GM18868 (cell line): ENCODE results near the gene WNT7A.

ENCODE experiments used
- ATAC-seq: cut with Tn5 transposase; IDR thresholded peaks from one replicate; pipeline ENCODE4 v1.9.1; 2021; ENCODE audit warnings: mild to moderate bottlenecking, moderate library complexity; ENCODE audit not compliant: unreplicated experiment

Gene WNT7A

DNA sequence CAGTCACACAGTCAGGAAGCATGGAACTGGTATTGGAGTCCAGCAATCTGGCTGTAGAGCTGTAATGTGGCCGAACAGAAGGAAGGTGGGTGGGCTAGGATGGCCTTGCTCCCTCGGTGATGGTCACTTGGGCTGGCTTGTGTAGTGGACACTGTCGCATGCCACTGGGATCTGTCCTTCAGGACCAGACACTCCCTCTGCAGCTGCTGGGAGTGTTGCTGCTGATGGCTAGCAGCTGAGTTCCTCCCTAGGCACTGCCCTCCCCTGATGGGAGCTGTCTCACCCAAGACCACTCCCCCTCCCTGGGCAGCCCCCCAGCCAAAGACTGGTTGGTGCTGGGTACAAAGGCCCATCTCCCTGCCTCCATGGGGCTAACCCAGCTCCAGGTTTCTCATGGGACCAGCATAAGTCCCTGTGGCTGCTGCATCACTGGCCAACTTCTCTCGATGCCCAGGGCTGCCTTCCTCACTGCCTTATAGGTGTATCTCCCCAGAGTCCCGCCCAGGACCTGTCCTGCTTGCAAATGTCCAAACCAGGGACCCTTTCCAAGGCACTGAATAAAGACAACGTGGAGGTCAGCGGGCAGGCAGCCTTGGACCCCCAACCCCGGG is 48.4 kb downstream of the WNT7A start:
- no peak for ATAC-seq

DNA sequence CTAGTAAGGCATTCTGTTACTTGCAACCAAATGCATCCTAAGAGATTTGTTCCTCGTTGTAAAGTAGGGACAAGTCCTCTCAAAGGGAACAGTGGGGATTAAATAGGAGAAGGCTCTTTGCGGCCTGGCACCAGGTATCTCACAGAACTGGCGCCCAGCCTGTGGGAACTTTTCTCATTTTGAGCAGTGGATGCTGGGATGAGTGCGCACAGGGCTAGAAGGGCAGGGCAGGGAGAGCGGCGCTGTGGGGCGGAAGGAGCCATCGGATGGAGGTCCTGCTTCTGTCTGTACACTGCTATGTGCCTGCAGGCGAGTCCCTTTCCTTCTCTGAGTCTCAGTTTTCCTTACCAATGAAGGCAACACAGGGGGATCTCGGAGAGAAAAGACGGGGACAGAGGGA is 50.6 kb downstream of the WNT7A start:
- no peak for ATAC-seq

DNA sequence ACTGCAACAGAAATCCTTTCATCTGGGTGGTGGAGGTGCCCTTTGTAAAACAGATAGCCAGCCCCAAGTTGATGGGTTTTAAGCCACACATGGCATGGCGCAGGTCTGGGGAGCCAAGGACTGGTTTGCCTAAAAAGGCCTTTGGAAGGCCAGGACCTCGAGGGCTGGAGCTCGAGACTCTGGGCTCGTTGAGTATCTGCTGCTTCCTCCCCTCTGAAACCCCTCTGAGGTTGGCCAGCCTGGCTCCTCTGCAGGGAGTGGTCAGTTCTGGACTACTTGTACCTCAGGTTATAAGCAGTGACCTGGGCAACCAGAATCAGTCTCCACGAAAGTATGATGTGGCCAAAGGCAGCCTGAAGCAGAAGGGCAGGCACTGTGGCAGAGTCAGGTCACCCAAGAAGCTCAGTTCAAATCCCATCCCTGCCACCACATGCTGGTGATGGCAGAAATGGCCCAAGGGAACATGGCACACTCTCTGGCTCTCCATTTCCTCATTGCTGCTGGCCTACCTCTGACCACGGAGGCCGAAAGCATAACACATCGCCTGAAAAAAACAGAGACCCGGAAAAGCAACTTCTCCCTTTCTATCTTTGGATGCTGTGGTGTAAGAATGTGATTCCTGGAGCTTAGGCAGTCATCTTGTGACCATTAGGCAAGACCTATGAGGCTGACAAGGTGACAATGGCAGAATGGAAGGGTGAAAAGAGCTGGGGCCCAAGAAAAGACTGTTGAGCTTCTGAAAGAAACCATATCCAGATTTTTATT is 51.2 kb downstream of the WNT7A start:
- no peak for ATAC-seq

- ATAC-seq: no peak
These were observed 52.2 kb downstream of the WNT7A start for GRCh38 chr3:13827699-13828098.

GRCh38 chr3:13827256-13827655 is 52.6 kb downstream of the WNT7A start:
- ATAC-seq: no peak

DNA sequence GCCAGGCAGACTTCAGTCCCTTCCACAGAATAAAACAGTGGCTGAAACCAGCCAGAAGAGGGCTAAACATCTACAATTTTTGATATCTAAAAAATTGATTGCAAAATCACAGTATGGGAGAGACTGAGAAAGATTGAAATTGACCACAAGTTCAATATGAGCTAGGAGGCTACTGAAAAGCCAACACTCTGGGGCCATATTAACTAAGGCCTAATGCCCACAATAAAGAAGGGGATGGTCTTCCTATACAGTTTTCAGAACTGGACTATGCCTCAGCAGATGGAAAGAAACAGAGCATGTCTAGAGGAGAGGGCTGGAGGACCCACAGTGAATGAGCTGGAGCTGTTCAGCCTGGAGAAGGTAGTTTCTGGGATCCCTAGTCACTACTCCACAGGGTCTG is 53.2 kb downstream of the WNT7A start:
- no peak for ATAC-seq

- no peak for ATAC-seq
These were observed 54.0 kb downstream of the WNT7A start for GRCh38 chr3:13825821-13826220.

DNA sequence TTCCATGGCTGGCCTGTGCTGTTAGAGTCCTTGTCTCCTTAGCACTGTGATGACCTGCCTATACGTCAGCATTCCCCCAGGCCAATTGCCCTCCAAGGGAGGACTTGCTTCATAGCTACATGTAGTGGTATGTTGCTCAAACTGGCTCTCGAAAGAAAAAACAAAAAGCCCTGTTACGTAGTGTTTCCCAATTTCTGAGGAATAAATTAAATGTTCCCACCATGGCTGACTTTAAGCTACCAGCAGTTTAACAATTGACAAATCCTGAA is 54.6 kb downstream of the WNT7A start:
- ATAC-seq: no peak

DNA sequence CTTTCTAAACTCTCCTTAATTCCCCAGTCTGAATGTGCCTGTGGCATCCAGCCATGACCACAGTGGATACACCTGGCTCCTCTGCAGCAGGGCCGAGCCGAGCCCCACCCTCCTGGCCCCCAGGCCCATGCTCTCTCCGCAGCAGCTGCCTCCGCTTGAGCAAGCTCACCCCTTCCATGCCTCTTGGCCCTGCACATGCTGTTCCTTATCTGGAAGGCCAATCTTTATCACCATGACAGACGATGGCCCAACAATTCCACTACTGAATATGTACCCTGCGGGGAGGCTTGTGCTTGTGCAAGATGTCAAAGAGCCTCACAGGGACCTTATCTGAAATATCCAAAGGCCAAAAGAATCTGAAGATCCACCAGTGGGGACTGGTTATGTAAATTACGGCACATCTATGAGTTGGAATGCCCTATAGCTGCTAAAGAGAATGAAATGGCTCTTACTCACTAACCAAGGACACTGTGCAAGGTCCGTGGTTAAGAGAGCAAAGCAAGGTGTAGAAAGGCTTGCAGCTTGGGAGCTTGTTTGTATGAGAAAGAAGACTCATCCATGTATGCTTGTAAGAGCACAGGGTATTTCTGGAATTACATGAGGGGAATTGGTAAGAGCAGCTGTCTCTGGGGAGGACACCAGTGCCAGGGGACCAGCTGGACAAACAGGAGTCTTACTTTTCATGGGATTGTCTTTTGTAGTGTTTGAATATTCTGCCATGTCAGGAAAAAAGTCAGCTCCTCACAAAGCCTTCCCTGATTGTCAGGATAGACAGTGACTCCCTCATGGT is 55.2 kb downstream of the WNT7A start:
- no peak for ATAC-seq

- ATAC-seq: no peak
These were observed 56.2 kb downstream of the WNT7A start for GRCh38 chr3:13823692-13824091.

GRCh38 chr3:13822871-13823585 is 56.8 kb downstream of the WNT7A start:
- ATAC-seq: no peak

DNA sequence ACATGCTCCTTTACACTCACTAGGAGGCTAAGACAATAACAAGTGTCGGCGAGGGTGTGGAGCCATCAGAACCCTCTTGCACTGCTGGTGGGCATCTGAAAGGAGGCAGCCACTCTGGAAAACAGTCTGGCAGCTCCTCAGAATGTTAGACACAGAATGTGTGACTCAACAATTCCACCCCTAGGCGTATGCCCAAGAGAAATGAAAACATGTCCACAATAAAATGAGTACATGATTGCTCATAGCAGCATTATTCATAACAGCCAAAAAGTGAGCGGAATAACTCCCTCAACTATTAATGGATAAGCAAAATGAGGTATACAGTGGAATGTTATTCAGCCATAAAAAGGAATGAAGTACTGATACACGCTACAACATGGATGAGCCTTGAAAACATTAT is 57.8 kb downstream of the WNT7A start:
- no peak for ATAC-seq

DNA sequence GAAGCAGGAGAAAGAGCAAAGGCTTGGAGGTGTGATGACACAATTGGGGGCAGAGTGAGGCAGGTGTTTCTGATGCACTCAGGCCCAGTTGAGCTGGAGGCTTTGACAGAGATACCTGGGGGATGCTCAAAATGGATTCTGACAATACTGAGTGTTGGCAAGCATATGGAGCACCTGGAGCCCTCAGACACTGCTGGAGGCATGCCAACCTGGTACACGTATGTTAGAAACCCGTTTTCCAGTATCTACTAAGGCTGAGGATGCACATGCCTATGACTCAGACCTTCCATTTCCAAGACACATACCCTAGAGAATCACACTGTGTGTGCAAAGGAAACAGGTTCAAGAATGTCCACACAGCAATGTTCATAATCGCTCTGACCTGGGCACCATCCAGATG is 58.7 kb downstream of the WNT7A start:
- no peak for ATAC-seq

GRCh38 chr3:13818919-13819318 is 61.0 kb downstream of the WNT7A start:
- ATAC-seq: no peak

DNA sequence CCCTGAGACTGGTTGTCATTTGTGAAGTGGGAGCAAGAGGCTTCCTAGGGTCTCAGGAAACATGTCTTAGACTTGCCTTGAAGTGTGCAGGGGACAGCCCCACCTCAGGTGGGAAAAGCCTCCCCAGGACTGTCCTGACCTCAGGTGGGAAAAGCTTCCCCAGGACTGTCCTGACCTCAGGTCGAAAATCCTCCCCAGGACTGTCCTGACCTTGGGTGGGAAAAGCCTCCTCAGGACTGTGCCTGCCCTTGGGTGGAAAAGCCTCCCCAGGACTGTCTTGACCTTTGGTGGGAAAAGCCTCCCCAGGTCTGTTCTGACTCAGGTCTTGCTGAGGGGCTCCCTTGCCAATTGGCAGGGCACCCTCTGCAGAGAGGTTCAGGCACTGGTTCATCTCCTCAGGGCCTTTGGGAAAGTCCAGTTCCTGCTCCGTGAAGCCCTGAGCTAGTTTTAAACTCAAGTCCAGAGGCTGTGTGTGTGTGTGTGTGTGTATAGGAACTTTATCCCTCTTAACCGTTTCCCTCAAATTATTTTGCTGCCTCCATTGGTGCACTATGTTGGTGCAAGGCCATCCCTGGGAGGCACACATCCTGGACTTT is 64.7 kb downstream of the WNT7A start:
- ATAC-seq: no peak

DNA sequence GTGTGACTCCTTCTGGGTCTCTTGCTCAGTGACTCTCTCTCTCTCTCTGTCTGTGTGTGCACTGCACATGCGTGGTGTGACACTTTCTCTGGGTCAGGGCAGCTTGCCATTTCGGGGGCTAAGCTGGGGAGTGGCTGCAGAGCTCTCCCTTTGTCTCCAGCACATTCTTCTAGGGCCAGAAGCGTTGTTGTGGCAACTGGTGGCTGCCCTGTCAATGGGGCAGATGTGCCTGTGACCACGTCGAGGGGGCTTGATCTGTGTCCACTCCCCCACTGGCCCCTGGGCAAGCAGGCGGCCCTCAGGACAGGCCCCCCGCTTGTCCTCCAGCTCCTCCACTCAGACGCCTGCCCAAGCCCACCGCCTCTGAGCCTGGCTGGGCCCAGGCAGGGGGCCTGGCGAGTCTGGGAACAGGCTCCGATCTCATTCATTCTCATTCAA is 67.8 kb downstream of the WNT7A start:
- ATAC-seq: no peak

DNA sequence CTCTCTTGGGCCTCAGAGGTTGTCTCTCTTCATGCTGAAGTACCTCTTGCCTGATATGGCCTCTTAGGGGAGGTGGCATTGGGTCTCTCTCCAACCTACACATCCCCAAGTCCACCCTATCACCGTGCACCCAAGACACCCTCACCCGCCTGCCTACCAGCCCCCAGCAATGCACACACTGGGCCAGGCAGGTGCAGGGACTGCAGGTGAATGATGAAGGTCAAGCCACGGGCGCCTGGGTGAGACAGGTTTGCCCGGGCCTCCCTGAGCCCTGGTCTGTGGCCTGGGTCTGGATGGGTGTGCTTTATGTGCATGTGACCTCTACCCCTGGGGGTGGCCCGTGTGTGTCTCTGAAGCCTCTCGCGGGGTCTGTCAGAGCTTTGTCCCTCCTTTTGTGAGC is 68.3 kb downstream of the WNT7A start:
- no peak for ATAC-seq

- ATAC-seq: no peak
These were observed 71.3 kb downstream of the WNT7A start for GRCh38 chr3:13808550-13808949.

- ATAC-seq: no peak
These were observed 78.3 kb downstream of the WNT7A start for GRCh38 chr3:13801361-13802204.

- no peak for ATAC-seq
These were observed 79.8 kb downstream of the WNT7A start for GRCh38 chr3:13800064-13800463.
